HepG2 (cell line): Measurements from ENCODE around the gene NBPF1.
"Not testable (repeated sequence)": the region's sequence is repeated elsewhere in the genome, so short reads cannot be mapped to it uniquely, and the experiment has no call there.

Experiments
- CTCF ChIP-seq: sonication (generic); formaldehyde crosslinking; IDR thresholded peaks from 2 replicates; pipeline ENCODE4 v1.5.0; 2020; ENCODE audit warnings: mild to moderate bottlenecking, missing genetic modification reagents, moderate library complexity
- FOSL2 ChIP-seq: sonication (generic); formaldehyde crosslinking; IDR thresholded peaks from 2 replicates; pipeline ENCODE4 v1.4.0; 2020; ENCODE audit warnings: missing genetic modification reagents
- KLF6 ChIP-seq: IDR thresholded peaks from 2 replicates; pipeline ENCODE4 v1.8.0; 2016; ENCODE audit warnings: missing biosample characterization, missing genetic modification reagents
- MAZ ChIP-seq, 2 experiments: sonication (generic) in 1 of 2; formaldehyde crosslinking in 1 of 2; IDR thresholded peaks; 2 replicates each; pipeline versions ENCODE4 v1.5.0 to v1.6.1; 2012 to 2020; ENCODE audit warnings: low read depth in 2 of 2, mild to moderate bottlenecking in 2 of 2, borderline replicate concordance in 1 of 2, improper control_type of control experiment in 1 of 2, low read length in 1 of 2, missing genetic modification reagents in 1 of 2, moderate library complexity in 1 of 2
- RCOR2 ChIP-seq: IDR thresholded peaks from 2 replicates; pipeline ENCODE4 v1.6.1; 2016; ENCODE audit warnings: missing biosample characterization, missing genetic modification reagents
- SNAPC5 ChIP-seq: sonication (generic); formaldehyde crosslinking; IDR thresholded peaks from 2 replicates; pipeline ENCODE4 v1.8.1; 2023; ENCODE audit warnings: mild to moderate bottlenecking, missing genetic modification reagents, borderline replicate concordance
- SRF ChIP-seq: IDR thresholded peaks from 2 replicates; pipeline ENCODE4 v1.6.1; 2011; ENCODE audit warnings: mild to moderate bottlenecking, low read depth, low read length, moderate library complexity
- ZNF264 ChIP-seq: sonication (generic); formaldehyde crosslinking; IDR thresholded peaks from 2 replicates; pipeline ENCODE4 v1.4.0; 2020; ENCODE audit warnings: missing genetic modification reagents

- TF ChIP-seq FOSL2; KLF6; MAZ (IDR thresholded peaks at IDR 0.05; ENCODE audit: borderline replicate concordance, low read depth, low read length); MAZ (CRISPR knock-in tag; IDR thresholded peaks at IDR 0.05; ENCODE audit: low read depth); ZNF264; CTCF; SRF; RCOR2 (CRISPR knock-in tag); SNAPC5 (CRISPR knock-in tag): not testable (repeated sequence)
Measured at GRCh38 chr1:16621681-16622315, 8.4 kb upstream of the NBPF1 start.
